Measurements from ENCODE around the gene DGKG.

Gene DGKG

GRCh38 chr3:186169379-186169778 lies 192.7 kb downstream of the DGKG start:
- no peak for DNase-seq
- H3K4me3 Mint-ChIP-seq: no peak overlapping the region
- no peak for TF ChIP-seq CTCF (IDR thresholded peaks at IDR 0.05)
- no peak overlapping the region for H3K27ac Mint-ChIP-seq
- no peaks in the 10 kb centered on the region for H3K9me3 Mint-ChIP-seq
- no peaks in the 10 kb centered on the region for H3K36me3 Mint-ChIP-seq (ENCODE audit: low read depth)
- H3K4me1 Mint-ChIP-seq: peaks cover 14% of the 10 kb centered on the region
- H3K27me3 Mint-ChIP-seq (ENCODE audit: low read depth, poor library complexity): peaks cover 9% of the 10 kb centered on the region

- H3K9me3 Mint-ChIP-seq: no peaks in the 10 kb centered on the region
- H3K27ac Mint-ChIP-seq: no peak overlapping the region
- H3K4me3 Mint-ChIP-seq: no peak overlapping the region
- peaks cover 14% of the 10 kb centered on the region for H3K4me1 Mint-ChIP-seq
- H3K27me3 Mint-ChIP-seq (ENCODE audit: low read depth, poor library complexity): peaks cover 7% of the 10 kb centered on the region
- no peak for TF ChIP-seq CTCF (IDR thresholded peaks at IDR 0.05)
- no peak for DNase-seq
- H3K36me3 Mint-ChIP-seq (ENCODE audit: low read depth): no peaks in the 10 kb centered on the region
Measured at GRCh38 chr3:186168976-186169375, 193.1 kb downstream of the DGKG start.

GRCh38 chr3:186167646-186168395 lies 194.2 kb downstream of the DGKG start:
- H3K27ac Mint-ChIP-seq: no peak overlapping the region
- H3K9me3 Mint-ChIP-seq: no peaks in the 10 kb centered on the region
- H3K4me3 Mint-ChIP-seq: no peak overlapping the region
- no peak for DNase-seq
- H3K27me3 Mint-ChIP-seq (ENCODE audit: low read depth, poor library complexity): peaks cover 10% of the 10 kb centered on the region
- peaks cover 14% of the 10 kb centered on the region for H3K4me1 Mint-ChIP-seq
- no peaks in the 10 kb centered on the region for H3K36me3 Mint-ChIP-seq (ENCODE audit: low read depth)
- TF ChIP-seq CTCF (IDR thresholded peaks at IDR 0.05): no peak

- H3K27ac Mint-ChIP-seq: no peak overlapping the region
- H3K36me3 Mint-ChIP-seq (ENCODE audit: low read depth): no peaks in the 10 kb centered on the region
- H3K4me3 Mint-ChIP-seq: no peak overlapping the region
- H3K4me1 Mint-ChIP-seq: peaks cover 14% of the 10 kb centered on the region
- peaks cover 10% of the 10 kb centered on the region for H3K27me3 Mint-ChIP-seq (ENCODE audit: low read depth, poor library complexity)
- no peak for TF ChIP-seq CTCF (IDR thresholded peaks at IDR 0.05)
- H3K9me3 Mint-ChIP-seq: no peaks in the 10 kb centered on the region
- DNase-seq: no peak
Measured at GRCh38 chr3:186166491-186167288, 195.3 kb downstream of the DGKG start.

GRCh38 chr3:186166036-186166435 lies 196.0 kb downstream of the DGKG start:
- Mint-ChIP-seq H3K4me1 (peaks cover 14% of the 10 kb centered on the region), H3K4me3 (no peak overlapping the region), H3K27me3 (ENCODE audit: low read depth, poor library complexity) (peaks cover 10% of the 10 kb centered on the region), H3K27ac (no peak overlapping the region), H3K9me3 (no peaks in the 10 kb centered on the region), H3K36me3 (ENCODE audit: low read depth) (no peaks in the 10 kb centered on the region)
- TF ChIP-seq CTCF (IDR thresholded peaks at IDR 0.05): no peak
- no peak for DNase-seq

Data from nephron progenitor cell (in vitro differentiated cells).